ENCODE data around the gene OVAAL. TPM values are rescaled to one million over a fixed set of nuclear protein-coding genes. Genes with fewer than 3 reads are reported as not detected.

OVAAL gene
- total RNA-seq, 1 experiment from 2014 or later: not detected

DNA sequence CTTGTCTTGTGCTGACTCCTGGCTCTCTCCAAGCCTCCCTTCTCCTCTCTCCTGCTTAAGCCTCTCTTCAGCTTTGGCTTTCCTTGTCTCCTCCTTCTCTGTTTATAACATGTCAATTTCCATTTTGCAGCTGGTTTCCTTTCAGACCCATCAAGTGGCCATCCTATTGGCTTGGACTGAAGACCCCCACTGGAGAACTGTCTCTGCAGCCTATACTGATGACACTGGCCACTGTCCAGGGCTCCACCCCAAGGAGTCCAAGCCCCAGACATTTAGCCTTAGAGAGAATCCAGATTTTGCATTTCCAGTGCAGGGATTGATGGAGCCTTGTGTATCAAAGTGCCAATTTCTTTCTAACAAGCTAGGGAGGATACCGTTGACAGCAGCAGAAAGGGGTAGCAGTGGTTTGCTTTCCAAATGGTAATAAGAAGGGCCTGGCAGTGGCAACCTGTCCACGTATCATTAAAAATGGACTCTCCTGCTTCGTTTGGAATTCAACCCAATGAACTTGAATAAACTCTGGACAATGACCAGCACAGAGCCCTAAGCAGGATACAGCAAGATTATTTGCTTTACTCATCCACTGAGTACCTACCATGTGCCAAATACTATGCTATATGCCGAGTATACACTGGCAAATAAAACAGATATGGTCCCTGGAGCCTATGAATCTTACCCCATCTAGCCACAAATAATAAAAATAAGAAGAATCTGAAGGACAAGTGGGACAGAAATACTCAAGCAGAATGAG is 6.5 kb downstream of the OVAAL start:
- Histone ChIP-seq H3K79me2 (ENCODE audit: low read depth) (no peaks in the 10 kb centered on the region), H3K9me3 (ENCODE audit: insufficient read depth, low read depth) (no peaks in the 10 kb centered on the region), H3K9me2 (ENCODE audit: insufficient read depth) (no peaks in the 10 kb centered on the region), H3K27me3 (ENCODE audit: insufficient read depth, low read depth) (no peaks in the 10 kb centered on the region), H3K4me3 (no peak overlapping the region), H4K20me1 (ENCODE audit: insufficient read depth) (no peaks in the 10 kb centered on the region), H3K27ac (no peak overlapping the region), H3K36me3 (ENCODE audit: low read depth) (no peaks in the 10 kb centered on the region), H2AFZ (no peak overlapping the region), H3K4me2 (no peak overlapping the region), H3F3A (ENCODE audit: insufficient read depth, low read depth) (no peaks in the 10 kb centered on the region), H3K4me1 (replicated peaks; ENCODE audit: insufficient read depth) (peaks cover 8% of the 10 kb centered on the region; the same call in 1 of the 2 replicates)
- BruUV-seq (replicated peaks): no TSS peak
- ChIA-PET POLR2A (ENCODE audit: unreplicated experiment) (no interaction called here), CTCF (no interaction called here)
- TF ChIP-seq, protein P1, sequence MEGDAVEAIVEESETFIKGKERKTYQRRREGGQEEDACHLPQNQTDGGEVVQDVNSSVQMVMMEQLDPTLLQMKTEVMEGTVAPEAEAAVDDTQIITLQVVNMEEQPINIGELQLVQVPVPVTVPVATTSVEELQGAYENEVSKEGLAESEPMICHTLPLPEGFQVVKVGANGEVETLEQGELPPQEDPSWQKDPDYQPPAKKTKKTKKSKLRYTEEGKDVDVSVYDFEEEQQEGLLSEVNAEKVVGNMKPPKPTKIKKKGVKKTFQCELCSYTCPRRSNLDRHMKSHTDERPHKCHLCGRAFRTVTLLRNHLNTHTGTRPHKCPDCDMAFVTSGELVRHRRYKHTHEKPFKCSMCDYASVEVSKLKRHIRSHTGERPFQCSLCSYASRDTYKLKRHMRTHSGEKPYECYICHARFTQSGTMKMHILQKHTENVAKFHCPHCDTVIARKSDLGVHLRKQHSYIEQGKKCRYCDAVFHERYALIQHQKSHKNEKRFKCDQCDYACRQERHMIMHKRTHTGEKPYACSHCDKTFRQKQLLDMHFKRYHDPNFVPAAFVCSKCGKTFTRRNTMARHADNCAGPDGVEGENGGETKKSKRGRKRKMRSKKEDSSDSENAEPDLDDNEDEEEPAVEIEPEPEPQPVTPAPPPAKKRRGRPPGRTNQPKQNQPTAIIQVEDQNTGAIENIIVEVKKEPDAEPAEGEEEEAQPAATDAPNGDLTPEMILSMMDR (conservative IDR thresholded peaks at IDR 0.05): no peak
- no peak for TF ChIP-seq EZH2 (IDR thresholded peaks at IDR 0.05; ENCODE audit: low read depth)
- DNase-seq: no peak
- intact Hi-C loops (cut with micrococcal nuclease; ENCODE audit: unreplicated experiment): no loop called here

GRCh38 chr1:180566026-180566425 is 7.3 kb downstream of the OVAAL start:
- H3F3A ChIP-seq (ENCODE audit: insufficient read depth, low read depth): no peaks in the 10 kb centered on the region
- DNase-seq: no peak
- no peaks in the 10 kb centered on the region for H3K36me3 ChIP-seq (ENCODE audit: low read depth)
- no peak overlapping the region for H2AFZ ChIP-seq
- H3K79me2 ChIP-seq (ENCODE audit: low read depth): no peaks in the 10 kb centered on the region
- no peaks in the 10 kb centered on the region for H3K9me3 ChIP-seq (ENCODE audit: insufficient read depth, low read depth)
- H3K27me3 ChIP-seq (ENCODE audit: insufficient read depth, low read depth): no peaks in the 10 kb centered on the region
- no peaks in the 10 kb centered on the region for H4K20me1 ChIP-seq (ENCODE audit: insufficient read depth)
- CTCF ChIA-PET: no interaction called here
- no peak overlapping the region for H3K27ac ChIP-seq
- H3K4me1 ChIP-seq (replicated peaks; ENCODE audit: insufficient read depth): peaks cover 8% of the 10 kb centered on the region; the same call in 1 of the 2 replicates
- no TSS peak for BruUV-seq (replicated peaks)
- no peak overlapping the region for H3K4me2 ChIP-seq
- H3K4me3 ChIP-seq: no peak overlapping the region
- no peaks in the 10 kb centered on the region for H3K9me2 ChIP-seq (ENCODE audit: insufficient read depth)
- no peak for TF ChIP-seq EZH2 (IDR thresholded peaks at IDR 0.05; ENCODE audit: low read depth)
- TF ChIP-seq, protein P1 (conservative IDR thresholded peaks at IDR 0.05): no peak
- intact Hi-C loops (cut with micrococcal nuclease; ENCODE audit: unreplicated experiment): no loop called here
- POLR2A ChIA-PET (ENCODE audit: unreplicated experiment): no interaction called here

DNA sequence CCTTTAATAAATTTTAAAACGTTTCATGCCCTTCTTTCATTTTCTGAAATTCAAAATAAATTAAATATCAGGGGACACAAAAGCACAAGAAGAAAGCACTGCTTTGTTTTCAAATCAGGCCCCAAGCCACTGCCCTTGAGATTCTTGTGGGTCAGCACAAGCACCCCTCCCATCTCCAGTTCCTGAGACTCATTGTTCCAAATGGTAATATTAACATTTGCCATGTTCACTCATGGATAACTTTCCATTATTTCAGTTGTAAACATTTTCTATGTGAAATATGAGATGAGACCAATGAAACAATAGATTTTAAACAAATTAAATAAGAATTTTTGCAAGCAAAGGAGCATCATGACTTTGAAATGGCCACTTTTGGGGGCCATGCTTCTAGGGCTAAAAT is 7.7 kb downstream of the OVAAL start:
- H3K9me2 ChIP-seq (ENCODE audit: insufficient read depth): no peaks in the 10 kb centered on the region
- no peak overlapping the region for H2AFZ ChIP-seq
- H3K36me3 ChIP-seq (ENCODE audit: low read depth): no peaks in the 10 kb centered on the region
- BruUV-seq (replicated peaks): no TSS peak
- no peak overlapping the region for H3K4me3 ChIP-seq
- H3K4me2 ChIP-seq: no peak overlapping the region
- TF ChIP-seq, protein P1 (conservative IDR thresholded peaks at IDR 0.05): no peak
- no peaks in the 10 kb centered on the region for H3K9me3 ChIP-seq (ENCODE audit: insufficient read depth, low read depth)
- no peaks in the 10 kb centered on the region for H3K27me3 ChIP-seq (ENCODE audit: insufficient read depth, low read depth)
- H3F3A ChIP-seq (ENCODE audit: insufficient read depth, low read depth): no peaks in the 10 kb centered on the region
- CTCF ChIA-PET: no interaction called here
- no peak for DNase-seq
- peaks cover 8% of the 10 kb centered on the region; the same call in 1 of the 2 replicates for H3K4me1 ChIP-seq (replicated peaks; ENCODE audit: insufficient read depth)
- H3K27ac ChIP-seq: no peak overlapping the region
- intact Hi-C loops (cut with micrococcal nuclease; ENCODE audit: unreplicated experiment): no loop called here
- no peaks in the 10 kb centered on the region for H4K20me1 ChIP-seq (ENCODE audit: insufficient read depth)
- no peaks in the 10 kb centered on the region for H3K79me2 ChIP-seq (ENCODE audit: low read depth)
- POLR2A ChIA-PET (ENCODE audit: unreplicated experiment): no interaction called here
